H9 (cell line): ENCODE data around the gene CXXC5. TPM values are rescaled to one million over a fixed set of nuclear protein-coding genes. Genes with fewer than 3 reads are reported as not detected.
A peak's percentile ranks its signal among the peaks of the same experiment; 100 is the strongest.

Source experiments
- DNase-seq: peaks from one replicate; pipeline ENCODE4 v3.0.0-alpha.2; 2017
- H2AFZ ChIP-seq: one replicate; pipeline ENCODE4 v1.6.1; 2013; ENCODE audit warnings: mild to moderate bottlenecking, low read length, control low read depth, moderate library complexity
- H2AK5ac ChIP-seq: 2 replicates; pipeline ENCODE4 v1.6.1; 2013; ENCODE audit warnings: low read length, control low read depth, mixed read lengths; ENCODE audit not compliant: insufficient read length
- H2BK120ac ChIP-seq: one replicate; pipeline ENCODE4 v1.6.1; 2013; ENCODE audit warnings: low read depth, mild to moderate bottlenecking, low read length, control low read depth, inconsistent platforms; ENCODE audit not compliant: poor library complexity, severe bottlenecking
- H2BK12ac ChIP-seq: 2 replicates; pipeline ENCODE4 v1.6.1; 2013; ENCODE audit warnings: low read length, control low read depth, mixed read lengths, low read depth; ENCODE audit not compliant: insufficient read length
- H2BK15ac ChIP-seq: 2 replicates; pipeline ENCODE4 v1.6.1; 2013; ENCODE audit warnings: low read depth, low read length, control low read depth
- H2BK20ac ChIP-seq: one replicate; pipeline ENCODE4 v1.6.1; 2013; ENCODE audit warnings: low read depth, mild to moderate bottlenecking, low read length, control low read depth, inconsistent platforms; ENCODE audit not compliant: poor library complexity, severe bottlenecking
- H2BK5ac ChIP-seq: 2 replicates; pipeline ENCODE4 v1.6.1; 2013; ENCODE audit warnings: low read length, control low read depth, mixed read lengths; ENCODE audit not compliant: insufficient read length
- H3K14ac ChIP-seq: 2 replicates; pipeline ENCODE4 v1.6.1; 2013; ENCODE audit warnings: low read length, control low read depth; ENCODE audit not compliant: insufficient read depth
- H3K18ac ChIP-seq: 2 replicates; pipeline ENCODE4 v1.6.1; 2013; ENCODE audit warnings: low read depth, mild to moderate bottlenecking, mixed read lengths, low read length, control low read depth; ENCODE audit not compliant: insufficient read length
- H3K23ac ChIP-seq: 2 replicates; pipeline ENCODE4 v1.6.1; 2013; ENCODE audit warnings: low read length, control low read depth, mixed read lengths, low read depth; ENCODE audit not compliant: insufficient read length
- H3K23me2 ChIP-seq: 2 replicates; pipeline ENCODE4 v1.6.1; 2013; ENCODE audit warnings: low read depth, mild to moderate bottlenecking, mixed read lengths, low read length, control low read depth; ENCODE audit not compliant: insufficient read length, poor library complexity, severe bottlenecking
- H3K27ac ChIP-seq: 2 replicates; pipeline ENCODE4 v1.5.1; 2013; ENCODE audit warnings: low read length, control low read depth, mixed read lengths, low read depth; ENCODE audit not compliant: insufficient read length
- H3K27me3 ChIP-seq: 2 replicates; pipeline ENCODE4 v1.6.1; 2013; ENCODE audit warnings: low read length, control low read depth, inconsistent platforms; ENCODE audit not compliant: insufficient read depth
- H3K4ac ChIP-seq: 2 replicates; pipeline ENCODE4 v1.6.1; 2013; ENCODE audit warnings: low read depth, mild to moderate bottlenecking, control low read depth, inconsistent platforms, low read length, moderate library complexity
- H3K4me1 ChIP-seq: 2 replicates; pipeline ENCODE4 v1.6.1; 2013; ENCODE audit warnings: low read length, control low read depth, inconsistent platforms; ENCODE audit not compliant: insufficient read depth
- H3K4me2 ChIP-seq: 2 replicates; pipeline ENCODE4 v1.6.1; 2013; ENCODE audit warnings: low read length, control low read depth, mixed read lengths; ENCODE audit not compliant: insufficient read length, insufficient read depth
- H3K56ac ChIP-seq: 2 replicates; pipeline ENCODE4 v1.6.1; 2013; ENCODE audit warnings: low read depth, mild to moderate bottlenecking, mixed read lengths, low read length, control low read depth; ENCODE audit not compliant: insufficient read length
- H3K79me1 ChIP-seq: 2 replicates; pipeline ENCODE4 v1.6.1; 2013; ENCODE audit warnings: low read depth, mild to moderate bottlenecking, moderate library complexity, low read length, control low read depth, inconsistent platforms; ENCODE audit not compliant: insufficient read depth, poor library complexity, severe bottlenecking
- H3K79me2 ChIP-seq: 2 replicates; pipeline ENCODE4 v1.6.1; 2013; ENCODE audit warnings: low read length, control low read depth, inconsistent platforms; ENCODE audit not compliant: insufficient read depth
- H3K9ac ChIP-seq: 2 replicates; pipeline ENCODE4 v1.6.1; 2013; ENCODE audit warnings: low read length, control low read depth, mixed read lengths; ENCODE audit not compliant: insufficient read length; ENCODE audit errors: extremely low read depth
- H3K9me3 ChIP-seq: one replicate; pipeline ENCODE4 v1.6.1; 2013; ENCODE audit warnings: low read depth, low read length, inconsistent platforms; ENCODE audit not compliant: control insufficient read depth
- H3T11ph ChIP-seq: one replicate; pipeline ENCODE4 v1.6.1; 2013; ENCODE audit warnings: mild to moderate bottlenecking, low read length, control low read depth, inconsistent platforms
- H4K20me1 ChIP-seq: one replicate; pipeline ENCODE4 v1.6.1; 2013; ENCODE audit not compliant: control insufficient read depth, insufficient read length, insufficient read depth
- H4K5ac ChIP-seq: 2 replicates; pipeline ENCODE4 v1.6.1; 2013; ENCODE audit warnings: low read depth, mild to moderate bottlenecking, mixed read lengths, low read length, control low read depth; ENCODE audit not compliant: insufficient read length
- H4K8ac ChIP-seq: replicated peaks from 2 replicates; pipeline ENCODE4 v1.6.1; 2013; ENCODE audit warnings: low read length, control low read depth, mixed read lengths, low read depth; ENCODE audit not compliant: insufficient read length
- H4K91ac ChIP-seq: 2 replicates; pipeline ENCODE4 v1.6.1; 2013; ENCODE audit warnings: low read depth, mild to moderate bottlenecking, moderate library complexity, mixed read lengths, low read length, control low read depth; ENCODE audit not compliant: insufficient read length
- H3K27ac Mint-ChIP-seq, 3 experiments: 2 replicates in 2 of 3; 3 replicates in 1 of 3; pipeline ENCODE4 v1.8.0; 2020 to 2021; ENCODE audit warnings: mixed read lengths in 3 of 3, mild to moderate bottlenecking in 1 of 3, moderate library complexity in 1 of 3
- H3K27me3 Mint-ChIP-seq: 2 replicates; pipeline ENCODE4 v1.8.0; 2021; ENCODE audit warnings: low read depth, mild to moderate bottlenecking, moderate library complexity, mixed read lengths
- H3K36me3 Mint-ChIP-seq, 3 experiments: 2 replicates in 2 of 3; 3 replicates in 1 of 3; pipeline ENCODE4 v1.8.0; 2020 to 2021; ENCODE audit warnings: low read depth in 3 of 3, mixed read lengths in 3 of 3; ENCODE audit not compliant: insufficient read depth in 1 of 3
- H3K4me1 Mint-ChIP-seq, 2 experiments: 2 replicates each; pipeline ENCODE4 v1.8.0; 2020; ENCODE audit warnings: mixed read lengths in 2 of 2
- H3K4me3 Mint-ChIP-seq, 2 experiments: 2 replicates in 1 of 2; 3 replicates in 1 of 2; pipeline ENCODE4 v1.8.0; 2020 to 2021; ENCODE audit warnings: mild to moderate bottlenecking in 2 of 2, mixed read lengths in 2 of 2, moderate library complexity in 1 of 2
- H3K9me3 Mint-ChIP-seq, 2 experiments: 2 replicates in 1 of 2; 3 replicates in 1 of 2; pipeline ENCODE4 v1.8.0; 2020; ENCODE audit warnings: mild to moderate bottlenecking in 2 of 2, mixed read lengths in 2 of 2, moderate library complexity in 1 of 2
- WGBS: extraction: QIAGEN DNeasy Blood & Tissue Kit; methylation state at CpG from one replicate; pipeline ENCODE4 v1.1.7; 2013; ENCODE audit warnings: missing lambda C conversion rate, low lambda C conversion rate, mixed read lengths; ENCODE audit not compliant: insufficient read length; ENCODE audit errors: extremely low coverage; 5-methylcytosine and 5-hydroxymethylcytosine counted together
- total RNA-seq: library from RNA; stranded (reverse); gene quantifications from 2 replicates; pipeline ENCODE4 v1.2.1, GENCODE V29; 2021
- TF ChIP-seq, protein P1 (sequence below): fragments of 200-600 bp; sonication (generic); conservative IDR thresholded peaks from 3 replicates; pipeline ENCODE4 v1.8.0; 2021; ENCODE audit warnings: antibody characterized with exemption, mild to moderate bottlenecking

CXXC5 gene
- total RNA-seq, 1 experiment from 2014 or later: 105 TPM

DNA sequence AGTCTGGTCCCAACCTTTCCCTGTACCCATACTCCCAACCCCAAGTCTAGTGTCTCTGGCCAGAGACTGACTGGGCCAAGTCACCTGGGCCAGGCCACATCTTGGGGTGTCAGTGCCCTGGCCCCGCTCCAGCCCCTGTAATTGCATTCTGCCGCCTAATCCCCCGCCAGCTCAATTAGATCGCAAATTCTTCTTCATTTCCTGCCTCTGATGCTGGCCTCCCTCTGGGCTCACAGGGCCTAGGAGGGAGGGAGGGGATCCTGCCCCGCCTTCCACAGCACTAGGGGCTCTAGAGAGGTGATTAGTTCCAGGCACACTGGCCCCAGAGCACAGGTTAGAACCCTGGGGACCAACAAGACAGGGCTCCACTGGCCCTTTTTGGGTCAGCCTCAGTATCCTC, 5.5 kb downstream of the CXXC5 start:
- Histone ChIP-seq H4K5ac (no peak overlapping the region), H3K79me1 (peaks cover 19% of the 10 kb centered on the region), H4K8ac (no peak overlapping the region), H3K79me2 (peaks cover 56% of the 10 kb centered on the region; the same call in 1 of the 2 replicates), H3T11ph (no peak overlapping the region), H3K9ac (no peak overlapping the region), H2BK120ac (no peak overlapping the region), H3K4me2 (peak overlapping the region; percentile 3), H3K14ac (no peak overlapping the region), H3K4me1 (peaks cover 41% of the 10 kb centered on the region), H3K23ac (no peak overlapping the region), H3K27ac (no peak overlapping the region), H4K20me1 (peaks cover 9% of the 10 kb centered on the region), H2AFZ (no peak overlapping the region), H2BK5ac (no peak overlapping the region), H2AK5ac (no peak overlapping the region), H2BK20ac (no peak overlapping the region), H3K18ac (no peak overlapping the region), H3K56ac (no peak overlapping the region), H2BK15ac (no peak overlapping the region), H3K23me2 (peaks cover 21% of the 10 kb centered on the region), H4K91ac (no peak overlapping the region), H3K27me3 (no peaks in the 10 kb centered on the region), H2BK12ac (no peak overlapping the region), H3K4ac (no peak overlapping the region), H3K9me3 (no peaks in the 10 kb centered on the region)
- peaks cover 0 to 9% (median 0%) of the 10 kb centered on the region in 3 experiments; a peak in 1 of 7 replicates for H3K36me3 Mint-ChIP-seq
- TF ChIP-seq, protein P1, sequence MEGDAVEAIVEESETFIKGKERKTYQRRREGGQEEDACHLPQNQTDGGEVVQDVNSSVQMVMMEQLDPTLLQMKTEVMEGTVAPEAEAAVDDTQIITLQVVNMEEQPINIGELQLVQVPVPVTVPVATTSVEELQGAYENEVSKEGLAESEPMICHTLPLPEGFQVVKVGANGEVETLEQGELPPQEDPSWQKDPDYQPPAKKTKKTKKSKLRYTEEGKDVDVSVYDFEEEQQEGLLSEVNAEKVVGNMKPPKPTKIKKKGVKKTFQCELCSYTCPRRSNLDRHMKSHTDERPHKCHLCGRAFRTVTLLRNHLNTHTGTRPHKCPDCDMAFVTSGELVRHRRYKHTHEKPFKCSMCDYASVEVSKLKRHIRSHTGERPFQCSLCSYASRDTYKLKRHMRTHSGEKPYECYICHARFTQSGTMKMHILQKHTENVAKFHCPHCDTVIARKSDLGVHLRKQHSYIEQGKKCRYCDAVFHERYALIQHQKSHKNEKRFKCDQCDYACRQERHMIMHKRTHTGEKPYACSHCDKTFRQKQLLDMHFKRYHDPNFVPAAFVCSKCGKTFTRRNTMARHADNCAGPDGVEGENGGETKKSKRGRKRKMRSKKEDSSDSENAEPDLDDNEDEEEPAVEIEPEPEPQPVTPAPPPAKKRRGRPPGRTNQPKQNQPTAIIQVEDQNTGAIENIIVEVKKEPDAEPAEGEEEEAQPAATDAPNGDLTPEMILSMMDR: no peak
- peaks cover 0 to 4% of the 10 kb centered on the region in 2 experiments; a peak in 1 of 5 replicates for H3K9me3 Mint-ChIP-seq
- WGBS: no CpG with 5 or more reads among the region's 5 CpGs
- H3K4me1 Mint-ChIP-seq: peaks cover 64 to 75% of the 10 kb centered on the region in 2 experiments
- peak overlapping the region in 1 of 2 experiments; percentile 56; a peak in 3 of 5 replicates for H3K4me3 Mint-ChIP-seq
- DNase-seq: no peak
- peaks cover 1% of the 10 kb centered on the region; the same call in 1 of the 2 replicates for H3K27me3 Mint-ChIP-seq
- H3K27ac Mint-ChIP-seq: peak overlapping the region in 2 of 3 experiments; percentile 25 to 67; a peak in 3 of 7 replicates
